Osteoblast (primary cell): ENCODE measurements around the gene CRISP2. TPM values are rescaled to one million over a fixed set of nuclear protein-coding genes. Genes with fewer than 3 reads are reported as not detected.

Source experiments
- DNase-seq: peaks from one replicate; pipeline ENCODE4 v3.0.0; 2011; ENCODE audit warnings: low spot score, mixed read lengths; ENCODE audit not compliant: insufficient read length; ENCODE audit errors: missing footprints
- H2AFZ ChIP-seq: 2 replicates; pipeline ENCODE4 v1.6.0; 2011; ENCODE audit warnings: mild to moderate bottlenecking, low read length
- H3K27ac ChIP-seq: 2 replicates; pipeline ENCODE4 v1.5.1; 2011; ENCODE audit warnings: mild to moderate bottlenecking, low read depth, low read length, moderate library complexity
- H3K27me3 ChIP-seq: 2 replicates; pipeline ENCODE4 v1.6.0; 2012; ENCODE audit warnings: mild to moderate bottlenecking, control low read depth, inconsistent platforms, low read length, moderate library complexity; ENCODE audit not compliant: insufficient read depth
- H3K36me3 ChIP-seq: 2 replicates; pipeline ENCODE4 v1.5.1; 2011; ENCODE audit warnings: mild to moderate bottlenecking, low read length, control low read depth, moderate library complexity; ENCODE audit not compliant: insufficient read depth
- H3K4me1 ChIP-seq: 2 replicates; pipeline ENCODE4 v1.5.1; 2011; ENCODE audit warnings: mild to moderate bottlenecking, low read length, control low read depth, moderate library complexity; ENCODE audit not compliant: insufficient read depth
- H3K4me2 ChIP-seq: 2 replicates; pipeline ENCODE4 v1.6.0; 2011; ENCODE audit warnings: mild to moderate bottlenecking, low read length; ENCODE audit not compliant: insufficient read depth
- H3K4me3 ChIP-seq: fragments of 200-600 bp; sonication (generic); 3 replicates; pipeline ENCODE4 v1.5.1; 2012; ENCODE audit warnings: mild to moderate bottlenecking, low read length, inconsistent platforms; ENCODE audit not compliant: insufficient read depth
- H3K79me2 ChIP-seq: 2 replicates; pipeline ENCODE4 v1.6.0; 2012; ENCODE audit warnings: mild to moderate bottlenecking, low read length, control low read depth, inconsistent platforms; ENCODE audit not compliant: insufficient read depth
- H3K9me3 ChIP-seq: 2 replicates; pipeline ENCODE4 v1.5.1; 2011; ENCODE audit warnings: low read depth, low read length, control low read depth
- H4K20me1 ChIP-seq: 2 replicates; pipeline ENCODE4 v1.6.0; 2012; ENCODE audit warnings: mild to moderate bottlenecking, low read length, control low read depth; ENCODE audit not compliant: insufficient read depth
- total RNA-seq: library from RNA; depleted of rRNA; stranded (reverse); fragments of >200 nt; gene quantifications from 2 replicates; pipeline ENCODE4 v1.2.3, GENCODE V29; 2012
- TF ChIP-seq, protein P1 (sequence below): IDR thresholded peaks from 2 replicates; pipeline ENCODE4 v1.5.1; 2011; ENCODE audit warnings: mild to moderate bottlenecking, low read depth, low read length, moderate library complexity; ENCODE audit errors: extremely low read depth

CRISP2 gene
- total RNA-seq, 1 donor = not detected

DNA sequence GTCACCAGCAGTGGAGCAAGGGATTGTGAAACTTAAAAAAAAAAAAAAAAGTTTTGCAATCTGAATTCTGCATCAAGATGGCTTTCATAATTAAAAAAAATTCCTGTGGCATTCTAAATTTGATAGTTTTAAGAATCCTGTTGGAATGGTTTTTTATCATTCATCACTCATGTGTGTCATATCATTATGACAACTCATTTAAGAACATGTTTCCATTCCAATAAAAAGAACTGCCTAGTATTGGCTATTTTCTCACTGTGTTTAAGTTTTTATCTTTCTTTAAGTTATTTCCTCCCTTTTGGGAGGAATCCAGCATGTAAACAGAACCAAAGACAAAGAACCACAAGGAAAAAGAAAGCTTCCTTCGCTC, 50.5 kb downstream of the CRISP2 start:
- Histone ChIP-seq H3K4me3 (no peak overlapping the region), H3K27me3 (no peaks in the 10 kb centered on the region), H4K20me1 (no peaks in the 10 kb centered on the region), H2AFZ (no peak overlapping the region), H3K36me3 (no peaks in the 10 kb centered on the region), H3K9me3 (no peaks in the 10 kb centered on the region), H3K27ac (no peak overlapping the region), H3K4me2 (no peak overlapping the region), H3K79me2 (no peaks in the 10 kb centered on the region), H3K4me1 (no peaks in the 10 kb centered on the region)
- DNase-seq = no peak
- TF ChIP-seq, protein P1, sequence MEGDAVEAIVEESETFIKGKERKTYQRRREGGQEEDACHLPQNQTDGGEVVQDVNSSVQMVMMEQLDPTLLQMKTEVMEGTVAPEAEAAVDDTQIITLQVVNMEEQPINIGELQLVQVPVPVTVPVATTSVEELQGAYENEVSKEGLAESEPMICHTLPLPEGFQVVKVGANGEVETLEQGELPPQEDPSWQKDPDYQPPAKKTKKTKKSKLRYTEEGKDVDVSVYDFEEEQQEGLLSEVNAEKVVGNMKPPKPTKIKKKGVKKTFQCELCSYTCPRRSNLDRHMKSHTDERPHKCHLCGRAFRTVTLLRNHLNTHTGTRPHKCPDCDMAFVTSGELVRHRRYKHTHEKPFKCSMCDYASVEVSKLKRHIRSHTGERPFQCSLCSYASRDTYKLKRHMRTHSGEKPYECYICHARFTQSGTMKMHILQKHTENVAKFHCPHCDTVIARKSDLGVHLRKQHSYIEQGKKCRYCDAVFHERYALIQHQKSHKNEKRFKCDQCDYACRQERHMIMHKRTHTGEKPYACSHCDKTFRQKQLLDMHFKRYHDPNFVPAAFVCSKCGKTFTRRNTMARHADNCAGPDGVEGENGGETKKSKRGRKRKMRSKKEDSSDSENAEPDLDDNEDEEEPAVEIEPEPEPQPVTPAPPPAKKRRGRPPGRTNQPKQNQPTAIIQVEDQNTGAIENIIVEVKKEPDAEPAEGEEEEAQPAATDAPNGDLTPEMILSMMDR = no peak

DNA sequence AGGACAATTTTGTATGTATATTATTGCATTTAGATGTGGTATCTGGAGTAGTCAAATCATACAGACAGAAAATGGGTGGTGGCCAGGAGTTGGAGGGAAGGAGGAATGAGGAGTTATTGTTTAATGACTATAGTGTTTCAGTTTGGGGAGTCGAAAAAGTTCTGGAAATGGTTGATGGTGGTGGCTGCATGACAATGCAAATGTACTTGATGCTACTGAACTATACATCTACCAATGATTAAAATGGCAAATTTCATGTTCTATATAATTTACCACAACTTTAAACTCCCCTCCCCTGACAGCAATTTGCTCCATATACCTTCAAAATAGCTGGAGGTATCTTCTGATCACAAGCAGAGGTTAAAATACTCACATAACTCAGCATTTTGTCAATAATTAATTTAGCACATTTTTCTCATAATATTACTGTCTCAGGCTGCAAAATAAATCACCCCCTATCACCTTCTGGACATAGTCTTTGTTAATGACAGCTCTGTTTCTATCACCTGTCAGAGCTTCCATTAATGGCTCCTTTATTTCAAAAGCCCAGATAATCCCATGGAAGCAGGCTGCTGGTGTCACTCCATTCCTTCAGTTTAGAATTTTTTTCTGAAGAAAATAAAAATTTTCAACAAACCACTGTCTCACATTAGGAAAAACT, 51.0 kb downstream of the CRISP2 start:
- no peaks in the 10 kb centered on the region for H3K79me2 ChIP-seq
- TF ChIP-seq, protein P1 = no peak
- no peaks in the 10 kb centered on the region for H3K36me3 ChIP-seq

DNA sequence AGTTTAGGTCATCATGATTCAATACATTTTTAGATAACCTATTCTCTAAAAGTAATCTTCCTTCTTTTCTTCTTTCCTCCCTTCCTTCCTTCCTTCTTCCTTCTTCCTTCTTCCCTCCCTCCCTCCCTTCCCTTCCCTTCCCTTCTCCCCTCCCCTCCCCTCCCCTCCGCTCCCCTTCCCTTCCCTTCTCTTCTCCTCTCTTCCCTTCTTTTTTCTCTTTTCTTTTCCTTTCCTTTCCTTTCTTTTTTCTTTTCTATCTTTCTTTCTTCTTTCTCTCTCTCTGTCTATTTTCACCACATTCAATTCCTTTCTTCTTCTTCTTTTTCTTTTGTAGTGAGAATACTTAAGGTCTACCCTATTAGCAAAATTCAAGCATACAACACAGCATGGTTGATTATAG, 59.4 kb downstream of the CRISP2 start:
- Histone ChIP-seq H3K36me3 (no peaks in the 10 kb centered on the region), H3K9me3 (no peaks in the 10 kb centered on the region), H3K27me3 (no peaks in the 10 kb centered on the region), H3K4me1 (no peaks in the 10 kb centered on the region), H3K4me3 (no peak overlapping the region), H4K20me1 (no peaks in the 10 kb centered on the region), H3K79me2 (no peaks in the 10 kb centered on the region), H3K27ac (no peak overlapping the region), H2AFZ (no peak overlapping the region), H3K4me2 (no peak overlapping the region)
- TF ChIP-seq, protein P1 = no peak
- no peak for DNase-seq

More for the DNA sequence above, 51.0 kb downstream of the CRISP2 start:
- DNase-seq = no peak
- no peaks in the 10 kb centered on the region for H3K27me3 ChIP-seq
- no peaks in the 10 kb centered on the region for H4K20me1 ChIP-seq
- no peaks in the 10 kb centered on the region for H3K4me1 ChIP-seq
- no peak overlapping the region for H3K4me3 ChIP-seq
- H3K9me3 ChIP-seq = no peaks in the 10 kb centered on the region
- H2AFZ ChIP-seq = no peak overlapping the region
- H3K27ac ChIP-seq = no peak overlapping the region
- H3K4me2 ChIP-seq = no peak overlapping the region

DNA sequence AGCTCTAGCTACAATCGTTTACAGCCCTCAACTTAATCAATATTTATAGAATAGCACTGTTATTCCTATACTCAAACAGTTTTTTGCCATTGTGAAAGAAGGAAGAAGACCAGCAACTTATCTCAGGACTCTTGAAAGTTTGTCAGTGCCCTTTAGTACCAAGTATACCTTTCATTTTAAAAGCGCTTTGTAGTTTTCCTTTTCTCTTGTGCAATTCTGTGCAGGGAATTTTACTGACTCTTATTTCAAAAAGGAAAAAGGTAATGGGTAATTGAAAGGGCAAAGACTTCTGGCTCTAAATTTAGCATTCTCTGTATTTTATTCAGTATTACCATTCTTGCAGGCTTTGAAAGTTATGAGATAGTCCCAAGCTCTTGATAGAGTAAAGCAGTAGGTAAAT, 59.9 kb downstream of the CRISP2 start:
- Histone ChIP-seq H3K36me3 (no peaks in the 10 kb centered on the region), H3K27me3 (no peaks in the 10 kb centered on the region), H2AFZ (no peak overlapping the region), H3K4me1 (no peaks in the 10 kb centered on the region), H4K20me1 (no peaks in the 10 kb centered on the region), H3K4me3 (no peak overlapping the region), H3K79me2 (no peaks in the 10 kb centered on the region), H3K4me2 (no peak overlapping the region), H3K27ac (no peak overlapping the region), H3K9me3 (no peaks in the 10 kb centered on the region)
- TF ChIP-seq, protein P1 = no peak
- no peak for DNase-seq
